Amniotic epithelial cell (primary cell): Measurements from ENCODE around the gene GRIK4.

Experiments used
- DNase-seq: peaks from one replicate; pipeline ENCODE4 v3.0.0-alpha.2; 2010; ENCODE audit warnings: low read depth

Gene GRIK4

GRCh38 chr11:120668537-120668936 lies 157.0 kb downstream of the GRIK4 start:
- no peak for DNase-seq

DNA sequence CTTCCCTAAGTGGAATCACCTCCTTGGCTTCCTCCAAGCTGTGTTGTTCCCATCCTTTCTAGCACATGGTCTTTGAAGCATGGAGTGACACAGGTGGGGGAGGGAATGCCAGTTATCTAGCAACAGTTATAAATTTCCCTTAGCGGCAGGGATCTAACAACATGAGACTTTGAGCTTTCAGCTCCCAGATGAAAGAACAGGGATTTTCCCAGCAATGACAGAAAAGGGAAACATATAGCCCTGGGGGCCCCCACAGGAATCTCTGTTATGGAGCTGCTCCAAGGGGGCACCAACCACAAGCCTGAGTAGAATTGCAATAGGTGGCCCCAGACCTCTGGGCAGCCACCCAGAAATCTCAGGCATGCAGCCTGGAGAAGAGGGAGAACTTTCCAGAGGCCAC lies 163.0 kb downstream of the GRIK4 start:
- peak; percentile 37 for DNase-seq

DNA sequence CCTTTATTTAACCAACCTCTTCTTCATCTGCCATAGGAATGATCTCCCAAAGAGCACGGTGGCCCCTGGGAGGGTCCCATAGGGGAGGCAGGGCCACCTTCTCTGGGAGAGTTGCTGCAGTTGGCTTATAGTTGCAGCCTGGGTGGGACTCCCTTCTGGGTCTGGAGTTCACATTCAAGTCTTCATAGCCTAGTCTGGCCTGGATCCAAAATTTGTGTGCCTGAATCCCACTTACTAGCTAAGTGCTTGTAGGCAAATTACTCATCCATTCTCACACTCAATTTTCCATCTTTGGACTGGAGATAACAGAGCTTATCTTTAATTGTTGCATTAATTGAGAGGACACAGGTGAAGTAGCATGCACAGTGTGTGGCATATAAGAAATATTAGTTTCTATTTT lies 163.6 kb downstream of the GRIK4 start:
- no peak for DNase-seq

DNA sequence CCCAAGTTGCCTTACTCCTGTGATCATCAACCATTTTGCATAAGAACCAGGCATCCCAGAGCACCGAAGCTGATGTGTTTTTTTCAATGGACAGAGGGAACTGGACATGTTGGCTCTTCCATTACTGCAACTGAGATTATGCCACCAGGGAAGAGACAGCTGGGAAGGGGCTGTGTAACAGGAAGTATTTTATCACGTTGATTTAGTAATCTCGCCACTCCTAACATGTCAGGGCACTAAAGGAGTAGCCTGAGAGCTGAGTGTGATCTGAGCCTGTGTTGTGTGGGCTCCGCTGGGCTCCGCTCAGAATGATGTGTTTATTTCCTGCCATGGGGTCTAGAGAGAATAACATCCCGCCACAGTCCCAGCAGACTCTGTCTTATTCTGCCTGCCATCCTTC lies 165.4 kb downstream of the GRIK4 start:
- no peak for DNase-seq

- no peak for DNase-seq
Observed at GRCh38 chr11:120680322-120680721, 168.8 kb downstream of the GRIK4 start.

DNA sequence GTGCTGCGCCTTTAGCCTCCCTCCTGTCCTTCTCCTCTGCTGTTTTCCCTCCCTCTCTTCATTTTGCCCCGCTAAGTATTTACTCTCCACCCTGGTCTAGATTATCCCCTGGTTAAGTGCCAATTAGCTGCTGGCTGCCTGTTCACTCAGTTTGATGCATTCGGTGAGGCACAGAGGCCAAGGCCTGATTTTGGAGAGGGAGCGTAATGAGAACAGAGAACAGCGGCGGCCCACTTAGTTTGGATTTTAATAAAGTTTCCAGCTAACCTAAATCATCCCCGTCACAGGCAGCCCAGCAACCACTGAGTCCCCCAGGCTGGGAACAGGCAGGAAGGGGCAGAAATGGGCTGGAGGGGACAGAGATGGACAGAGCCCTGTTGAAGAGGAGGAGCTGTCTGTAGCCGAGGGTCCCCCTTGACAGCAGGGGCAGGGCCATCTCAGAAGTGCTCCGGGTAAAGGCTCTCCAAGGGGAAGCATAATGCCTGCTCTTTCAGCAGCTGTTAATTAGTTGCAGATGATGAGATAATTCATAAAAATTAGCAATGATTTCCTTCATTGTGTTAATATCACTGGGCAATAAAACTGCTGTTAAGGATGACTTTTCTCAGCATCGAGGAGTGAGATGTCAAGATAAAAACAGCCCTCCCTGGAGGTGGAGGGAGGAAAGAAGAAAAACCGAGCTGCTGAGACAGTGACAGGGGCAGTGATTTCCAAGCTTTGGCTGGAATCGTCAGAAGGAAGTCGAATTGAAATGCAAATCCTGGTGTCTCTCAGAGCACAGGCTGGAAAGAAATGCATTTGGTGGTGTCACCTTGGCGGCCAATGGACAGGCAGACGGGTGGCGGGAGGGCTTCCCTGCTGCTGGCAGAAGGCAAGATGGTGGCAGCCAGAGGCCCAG lies 170.1 kb downstream of the GRIK4 start:
- no peak for DNase-seq

- DNase-seq: no peak
Observed at GRCh38 chr11:120682332-120682649, 170.7 kb downstream of the GRIK4 start.

DNA sequence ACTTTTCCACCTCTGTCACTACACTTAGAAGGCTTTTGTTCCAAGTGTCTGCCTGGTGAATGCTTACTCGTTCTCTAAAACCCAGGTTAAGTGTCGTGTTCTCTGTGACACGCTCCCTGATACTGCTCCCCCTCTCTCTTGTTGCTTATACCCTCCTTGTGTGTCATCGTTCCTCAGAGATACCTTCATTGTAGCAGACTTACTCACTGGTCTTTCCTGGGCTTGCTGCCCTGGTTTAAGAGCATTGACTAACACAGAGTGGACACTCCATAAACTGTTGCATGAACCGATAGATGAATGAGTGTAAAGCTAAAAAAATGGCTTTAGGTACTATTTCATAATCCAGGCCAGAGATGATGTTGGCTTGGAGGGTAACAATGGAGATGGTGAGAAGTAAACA lies 171.3 kb downstream of the GRIK4 start:
- DNase-seq: peak; percentile 39

- no peak for DNase-seq
Observed at GRCh38 chr11:120686516-120686915, 175.0 kb downstream of the GRIK4 start.

GRCh38 chr11:120688163-120688562 lies 176.6 kb downstream of the GRIK4 start:
- DNase-seq: no peak

DNA sequence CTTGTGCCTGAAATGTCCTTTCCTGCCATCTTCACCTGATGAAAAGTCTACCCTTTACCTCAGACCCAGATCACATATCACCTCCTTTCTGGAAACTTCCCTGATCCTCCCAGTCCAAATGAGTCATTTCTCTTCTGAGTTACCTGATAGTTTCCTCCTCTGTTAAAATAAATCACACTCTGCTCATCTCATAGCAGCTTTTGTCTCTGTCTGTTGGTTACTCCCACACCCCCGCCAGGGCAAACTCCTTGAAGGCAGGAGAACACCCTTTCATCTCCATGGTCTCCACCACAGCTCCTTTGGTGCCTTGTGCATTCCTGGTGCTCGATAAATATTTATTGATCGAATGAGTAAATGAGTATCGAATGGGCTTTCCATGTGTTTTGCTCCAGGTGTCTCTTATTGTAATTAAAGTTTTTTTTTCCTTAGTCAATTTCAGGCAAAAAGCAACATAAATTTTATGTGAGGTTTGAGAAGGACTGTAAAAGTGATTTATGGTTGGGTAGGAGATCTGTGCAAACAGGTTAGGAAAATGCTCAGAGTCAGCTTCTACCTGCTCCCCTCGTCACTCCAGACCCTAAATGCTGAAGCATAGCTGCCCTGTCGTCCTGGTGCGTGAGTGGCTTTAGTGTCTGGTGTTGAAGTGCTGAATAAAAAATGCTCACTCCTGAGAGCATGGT lies 178.2 kb downstream of the GRIK4 start:
- no peak for DNase-seq

DNA sequence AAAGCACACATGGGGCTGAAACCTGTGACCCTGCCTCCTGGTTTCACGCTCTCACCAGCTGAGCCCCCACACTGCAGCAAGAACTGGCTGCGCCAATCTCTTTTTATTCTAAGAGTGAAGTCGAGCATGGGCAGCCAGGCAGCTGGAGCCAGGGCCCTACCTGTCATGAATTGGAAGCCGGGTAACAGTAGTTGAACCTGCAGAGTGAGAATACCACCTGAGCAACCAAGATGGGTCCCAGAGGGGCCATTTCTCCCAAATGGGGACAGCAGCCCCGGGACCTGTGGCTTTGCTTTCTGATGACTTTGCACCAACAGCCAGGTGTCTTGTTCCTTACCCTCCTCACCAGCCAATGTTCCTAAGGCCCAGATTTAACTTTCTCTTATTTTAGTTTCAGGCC lies 178.9 kb downstream of the GRIK4 start:
- no peak for DNase-seq

- no peak for DNase-seq
Observed at GRCh38 chr11:120694726-120695125, 183.2 kb downstream of the GRIK4 start.

DNA sequence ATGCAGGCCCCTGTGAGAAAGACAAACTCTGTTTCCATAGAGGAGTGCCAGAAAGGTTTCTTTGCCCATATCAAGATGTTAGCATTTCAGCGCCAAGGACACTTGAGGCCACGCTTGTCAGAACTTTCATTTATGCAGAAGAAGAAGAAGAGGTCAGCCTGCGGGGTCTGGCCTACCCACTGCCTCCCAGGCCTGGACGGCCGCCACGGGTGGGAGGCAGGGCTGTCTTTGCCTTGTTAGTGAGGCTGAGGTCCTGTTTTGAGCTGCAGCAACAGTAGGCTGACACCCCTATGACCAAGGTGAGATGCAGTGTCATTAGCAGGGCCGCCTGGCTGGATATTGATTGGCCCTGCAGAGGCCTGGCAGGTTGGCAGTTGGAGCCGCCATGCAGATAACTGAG lies 183.9 kb downstream of the GRIK4 start:
- no peak for DNase-seq

- no peak for DNase-seq
Observed at GRCh38 chr11:120695939-120696338, 184.4 kb downstream of the GRIK4 start.

- no peak for DNase-seq
Observed at GRCh38 chr11:120696597-120697218, 185.2 kb downstream of the GRIK4 start.

- DNase-seq: no peak
Observed at GRCh38 chr11:120698918-120699317, 187.4 kb downstream of the GRIK4 start.

- DNase-seq: no peak
Observed at GRCh38 chr11:120702656-120703055, 191.1 kb downstream of the GRIK4 start.

DNA sequence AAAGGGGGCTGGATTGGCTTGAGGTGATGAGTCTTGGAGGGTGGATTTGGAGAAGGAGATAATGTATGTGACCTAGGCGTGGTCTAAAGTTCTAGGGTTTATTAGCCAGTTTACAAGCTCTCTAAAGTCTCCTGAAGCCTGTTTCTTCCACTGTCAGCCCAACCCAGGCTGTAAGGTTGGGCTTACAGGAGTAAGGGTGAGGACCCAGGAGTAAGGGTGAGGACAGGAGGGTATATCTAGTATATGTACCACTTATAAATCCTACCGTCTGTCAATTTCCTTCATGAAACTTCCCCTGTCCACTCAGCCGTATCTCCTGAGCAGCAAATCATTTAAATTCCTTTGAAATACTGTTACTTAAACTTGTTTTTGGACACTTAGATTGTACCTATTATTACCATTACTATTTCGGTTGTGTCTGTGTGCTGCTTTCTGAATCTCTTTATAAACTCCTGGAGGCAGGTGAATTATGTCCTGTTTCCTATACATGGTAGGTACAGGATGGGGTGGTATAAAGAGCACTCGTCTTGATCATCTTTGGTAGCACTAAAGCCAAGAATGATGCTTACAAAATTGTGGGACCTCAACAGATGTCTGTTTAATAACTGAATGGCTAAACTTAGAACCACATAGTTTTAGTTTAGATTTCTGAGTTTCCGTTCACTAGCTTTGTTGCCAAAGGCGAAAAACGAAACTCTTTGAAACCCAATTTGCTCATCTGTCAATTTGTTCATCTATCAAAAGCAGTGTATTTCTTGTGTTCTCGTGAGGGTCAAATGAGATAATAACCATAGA lies 192.0 kb downstream of the GRIK4 start:
- DNase-seq: no peak

DNA sequence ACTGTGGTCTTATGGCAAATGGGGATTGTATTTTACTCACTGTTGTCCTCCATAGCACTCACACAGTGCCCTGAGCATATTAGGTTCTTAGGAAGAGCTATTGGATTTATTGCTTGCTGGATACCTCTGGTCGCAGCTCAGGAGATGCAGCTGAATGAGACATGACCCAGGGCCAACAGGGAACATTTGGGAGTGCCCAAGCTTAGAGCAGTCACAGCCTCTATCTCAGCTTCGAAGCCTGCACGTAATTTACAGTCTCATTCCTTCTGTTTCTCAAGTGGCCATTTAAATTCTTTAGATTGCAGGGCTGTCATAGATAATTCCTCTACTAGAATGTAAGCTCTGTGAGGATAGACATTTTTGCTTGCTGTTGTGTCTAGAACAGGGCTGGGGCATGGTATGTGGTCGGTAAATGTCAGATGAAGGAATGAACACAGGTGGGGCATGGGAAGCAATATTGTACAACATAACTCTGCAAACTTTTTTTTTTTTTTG lies 192.8 kb downstream of the GRIK4 start:
- no peak for DNase-seq

DNA sequence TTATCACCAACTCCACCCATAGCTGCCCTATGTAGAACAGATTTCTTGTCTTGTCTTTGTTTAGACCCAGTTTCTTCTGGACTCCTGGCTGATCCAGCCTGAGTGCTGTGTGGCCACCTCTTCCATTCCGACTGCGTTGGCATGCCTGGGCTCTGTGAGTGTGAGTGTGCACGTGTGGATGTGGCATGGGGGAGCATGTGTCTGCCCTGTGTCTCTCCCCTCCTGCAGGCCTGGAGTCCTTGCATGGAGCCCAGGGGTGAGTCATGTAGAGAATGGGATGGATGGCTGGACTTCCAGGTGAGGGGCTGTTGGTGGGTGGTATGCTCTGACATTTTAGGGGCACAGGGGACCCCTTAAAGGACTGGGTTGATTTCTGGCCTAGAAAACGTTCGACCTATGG lies 194.7 kb downstream of the GRIK4 start:
- DNase-seq: no peak

GRCh38 chr11:120707098-120707497 lies 195.6 kb downstream of the GRIK4 start:
- DNase-seq: peak; percentile 7
